ENCODE measurements around the gene IL23A. TPM values are rescaled to one million over a fixed set of nuclear protein-coding genes. Genes with fewer than 3 reads are reported as not detected.
A peak's percentile ranks its signal among the peaks of the same experiment; 100 is the strongest.

The IL23A gene
- total and polyA plus RNA-seq, 2 of the 13 experiments (the other 11 are each of a cell fraction or from before 2014, with no cell fraction given) = 0.33 to 0.35 TPM

DNA sequence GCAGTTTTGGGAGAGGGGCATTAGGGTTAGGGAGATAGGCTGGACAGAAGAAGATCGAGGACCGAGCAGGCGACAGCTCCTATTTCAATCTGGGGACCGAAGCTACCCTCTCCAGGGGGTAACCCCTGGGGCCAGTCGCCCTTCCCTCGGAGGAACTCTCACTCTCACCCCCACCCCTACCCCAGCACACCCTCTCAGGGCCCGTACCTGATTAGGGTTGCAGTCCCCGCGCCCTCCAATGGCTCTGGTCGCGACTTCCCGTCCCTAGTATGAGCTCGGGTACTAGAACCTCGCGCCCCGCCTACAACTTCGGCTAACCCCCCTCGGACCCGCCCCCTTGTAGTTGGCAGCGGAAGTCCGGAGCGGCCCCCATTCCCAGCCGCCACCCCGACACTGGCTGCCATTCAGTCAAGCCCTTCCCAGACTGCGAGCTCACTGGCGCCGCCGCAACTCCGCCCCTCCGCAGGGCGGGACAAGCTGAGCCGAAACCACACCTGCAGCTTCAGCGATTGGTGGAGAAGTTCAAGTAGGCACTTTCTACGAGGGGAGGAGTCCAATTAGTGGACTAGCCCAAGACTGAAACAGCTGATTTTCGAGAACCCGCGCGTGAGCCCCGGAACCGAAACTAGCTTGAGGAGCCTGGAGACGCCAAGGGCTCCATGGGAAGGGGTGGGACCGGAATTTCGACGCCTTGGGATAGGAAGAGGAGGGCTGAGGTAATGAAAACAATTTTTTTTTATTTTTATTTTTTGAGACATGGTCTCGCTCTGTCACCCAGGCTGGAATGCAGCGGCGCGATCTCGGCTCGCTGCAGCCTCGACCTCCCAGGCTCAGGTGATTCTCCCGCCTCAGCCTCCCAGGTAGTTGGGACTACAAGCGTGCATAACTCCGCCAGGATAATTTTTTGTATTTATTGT lies 21.4 kb downstream of the IL23A start, which contains the start of gene STAT2 (continued):
- TF ChIP-seq, protein P1, sequence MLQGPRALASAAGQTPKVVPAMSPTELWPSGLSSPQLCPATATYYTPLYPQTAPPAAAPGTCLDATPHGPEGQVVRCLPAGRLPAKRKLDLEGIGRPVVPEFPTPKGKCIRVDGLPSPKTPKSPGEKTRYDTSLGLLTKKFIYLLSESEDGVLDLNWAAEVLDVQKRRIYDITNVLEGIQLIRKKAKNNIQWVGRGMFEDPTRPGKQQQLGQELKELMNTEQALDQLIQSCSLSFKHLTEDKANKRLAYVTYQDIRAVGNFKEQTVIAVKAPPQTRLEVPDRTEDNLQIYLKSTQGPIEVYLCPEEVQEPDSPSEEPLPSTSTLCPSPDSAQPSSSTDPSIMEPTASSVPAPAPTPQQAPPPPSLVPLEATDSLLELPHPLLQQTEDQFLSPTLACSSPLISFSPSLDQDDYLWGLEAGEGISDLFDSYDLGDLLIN (CRISPR knock-in tag; IDR thresholded peaks at IDR 0.05; ENCODE audit: borderline replicate concordance) = peak; percentile 21; the same call in 1 of the 2 replicates
- TF ChIP-seq ZNF678 (CRISPR knock-in tag; IDR thresholded peaks at IDR 0.05) = no peak
- TF ChIP-seq, protein P2, sequence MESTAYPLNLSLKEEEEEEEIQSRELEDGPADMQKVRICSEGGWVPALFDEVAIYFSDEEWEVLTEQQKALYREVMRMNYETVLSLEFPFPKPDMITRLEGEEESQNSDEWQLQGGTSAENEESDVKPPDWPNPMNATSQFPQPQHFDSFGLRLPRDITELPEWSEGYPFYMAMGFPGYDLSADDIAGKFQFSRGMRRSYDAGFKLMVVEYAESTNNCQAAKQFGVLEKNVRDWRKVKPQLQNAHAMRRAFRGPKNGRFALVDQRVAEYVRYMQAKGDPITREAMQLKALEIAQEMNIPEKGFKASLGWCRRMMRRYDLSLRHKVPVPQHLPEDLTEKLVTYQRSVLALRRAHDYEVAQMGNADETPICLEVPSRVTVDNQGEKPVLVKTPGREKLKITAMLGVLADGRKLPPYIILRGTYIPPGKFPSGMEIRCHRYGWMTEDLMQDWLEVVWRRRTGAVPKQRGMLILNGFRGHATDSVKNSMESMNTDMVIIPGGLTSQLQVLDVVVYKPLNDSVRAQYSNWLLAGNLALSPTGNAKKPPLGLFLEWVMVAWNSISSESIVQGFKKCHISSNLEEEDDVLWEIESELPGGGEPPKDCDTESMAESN (CRISPR knock-in tag; conservative IDR thresholded peaks at IDR 0.05) = peak; percentile 50
- peak; percentile 89 for TF ChIP-seq NFYB (CRISPR knock-in tag; IDR thresholded peaks at IDR 0.05)
- TF ChIP-seq, protein P3, sequence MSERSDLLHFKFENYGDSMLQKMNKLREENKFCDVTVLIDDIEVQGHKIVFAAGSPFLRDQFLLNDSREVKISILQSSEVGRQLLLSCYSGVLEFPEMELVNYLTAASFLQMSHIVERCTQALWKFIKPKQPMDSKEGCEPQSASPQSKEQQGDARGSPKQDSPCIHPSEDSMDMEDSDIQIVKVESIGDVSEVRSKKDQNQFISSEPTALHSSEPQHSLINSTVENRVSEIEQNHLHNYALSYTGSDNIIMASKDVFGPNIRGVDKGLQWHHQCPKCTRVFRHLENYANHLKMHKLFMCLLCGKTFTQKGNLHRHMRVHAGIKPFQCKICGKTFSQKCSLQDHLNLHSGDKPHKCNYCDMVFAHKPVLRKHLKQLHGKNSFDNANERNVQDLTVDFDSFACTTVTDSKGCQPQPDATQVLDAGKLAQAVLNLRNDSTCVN (CRISPR knock-in tag; IDR thresholded peaks at IDR 0.05; ENCODE audit: borderline replicate concordance) = peak; percentile 71; the same call in 1 of the 2 replicates
- TF ChIP-seq, protein P4, sequence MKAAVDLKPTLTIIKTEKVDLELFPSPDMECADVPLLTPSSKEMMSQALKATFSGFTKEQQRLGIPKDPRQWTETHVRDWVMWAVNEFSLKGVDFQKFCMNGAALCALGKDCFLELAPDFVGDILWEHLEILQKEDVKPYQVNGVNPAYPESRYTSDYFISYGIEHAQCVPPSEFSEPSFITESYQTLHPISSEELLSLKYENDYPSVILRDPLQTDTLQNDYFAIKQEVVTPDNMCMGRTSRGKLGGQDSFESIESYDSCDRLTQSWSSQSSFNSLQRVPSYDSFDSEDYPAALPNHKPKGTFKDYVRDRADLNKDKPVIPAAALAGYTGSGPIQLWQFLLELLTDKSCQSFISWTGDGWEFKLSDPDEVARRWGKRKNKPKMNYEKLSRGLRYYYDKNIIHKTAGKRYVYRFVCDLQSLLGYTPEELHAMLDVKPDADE (CRISPR knock-in tag; IDR thresholded peaks at IDR 0.05) = 0 out of 2 replicates have a peak, but pooled peaks have one; percentile 24
- TF ChIP-seq HNRNPL (IDR thresholded peaks at IDR 0.05; ENCODE audit: low read depth, low read length) = 0 out of 2 replicates have a peak, but pooled peaks have one; percentile 27
- TF ChIP-seq ZSCAN29 (CRISPR knock-in tag; conservative IDR thresholded peaks at IDR 0.05) = no peak; the same call in 1 of the 2 replicates
- TF ChIP-seq KLF11 (CRISPR knock-in tag; IDR thresholded peaks at IDR 0.05) = peak; percentile 25; the same call in 1 of the 2 replicates
- peak; percentile 70 for TF ChIP-seq KMT2A (CRISPR knock-in tag; IDR thresholded peaks at IDR 0.05)
- TF ChIP-seq, protein P5, sequence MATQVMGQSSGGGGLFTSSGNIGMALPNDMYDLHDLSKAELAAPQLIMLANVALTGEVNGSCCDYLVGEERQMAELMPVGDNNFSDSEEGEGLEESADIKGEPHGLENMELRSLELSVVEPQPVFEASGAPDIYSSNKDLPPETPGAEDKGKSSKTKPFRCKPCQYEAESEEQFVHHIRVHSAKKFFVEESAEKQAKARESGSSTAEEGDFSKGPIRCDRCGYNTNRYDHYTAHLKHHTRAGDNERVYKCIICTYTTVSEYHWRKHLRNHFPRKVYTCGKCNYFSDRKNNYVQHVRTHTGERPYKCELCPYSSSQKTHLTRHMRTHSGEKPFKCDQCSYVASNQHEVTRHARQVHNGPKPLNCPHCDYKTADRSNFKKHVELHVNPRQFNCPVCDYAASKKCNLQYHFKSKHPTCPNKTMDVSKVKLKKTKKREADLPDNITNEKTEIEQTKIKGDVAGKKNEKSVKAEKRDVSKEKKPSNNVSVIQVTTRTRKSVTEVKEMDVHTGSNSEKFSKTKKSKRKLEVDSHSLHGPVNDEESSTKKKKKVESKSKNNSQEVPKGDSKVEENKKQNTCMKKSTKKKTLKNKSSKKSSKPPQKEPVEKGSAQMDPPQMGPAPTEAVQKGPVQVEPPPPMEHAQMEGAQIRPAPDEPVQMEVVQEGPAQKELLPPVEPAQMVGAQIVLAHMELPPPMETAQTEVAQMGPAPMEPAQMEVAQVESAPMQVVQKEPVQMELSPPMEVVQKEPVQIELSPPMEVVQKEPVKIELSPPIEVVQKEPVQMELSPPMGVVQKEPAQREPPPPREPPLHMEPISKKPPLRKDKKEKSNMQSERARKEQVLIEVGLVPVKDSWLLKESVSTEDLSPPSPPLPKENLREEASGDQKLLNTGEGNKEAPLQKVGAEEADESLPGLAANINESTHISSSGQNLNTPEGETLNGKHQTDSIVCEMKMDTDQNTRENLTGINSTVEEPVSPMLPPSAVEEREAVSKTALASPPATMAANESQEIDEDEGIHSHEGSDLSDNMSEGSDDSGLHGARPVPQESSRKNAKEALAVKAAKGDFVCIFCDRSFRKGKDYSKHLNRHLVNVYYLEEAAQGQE (IDR thresholded peaks at IDR 0.05; ENCODE audit: borderline replicate concordance in 1 of 2, low read depth in 1 of 2, low read length in 2 of 2) = peak in 1 of 2 experiments; percentile 63; a peak in 1 of 4 replicates
- 0 out of 2 replicates have a peak, but pooled peaks have one; percentile 30 for TF ChIP-seq SMYD3 (CRISPR knock-in tag; IDR thresholded peaks at IDR 0.05)
- TF ChIP-seq, protein P6, sequence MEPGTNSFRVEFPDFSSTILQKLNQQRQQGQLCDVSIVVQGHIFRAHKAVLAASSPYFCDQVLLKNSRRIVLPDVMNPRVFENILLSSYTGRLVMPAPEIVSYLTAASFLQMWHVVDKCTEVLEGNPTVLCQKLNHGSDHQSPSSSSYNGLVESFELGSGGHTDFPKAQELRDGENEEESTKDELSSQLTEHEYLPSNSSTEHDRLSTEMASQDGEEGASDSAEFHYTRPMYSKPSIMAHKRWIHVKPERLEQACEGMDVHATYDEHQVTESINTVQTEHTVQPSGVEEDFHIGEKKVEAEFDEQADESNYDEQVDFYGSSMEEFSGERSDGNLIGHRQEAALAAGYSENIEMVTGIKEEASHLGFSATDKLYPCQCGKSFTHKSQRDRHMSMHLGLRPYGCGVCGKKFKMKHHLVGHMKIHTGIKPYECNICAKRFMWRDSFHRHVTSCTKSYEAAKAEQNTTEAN (CRISPR knock-in tag; conservative IDR thresholded peaks at IDR 0.05) = peak; percentile 30; the same call in 1 of the 2 replicates
- TF ChIP-seq ZNF552 (CRISPR knock-in tag; IDR thresholded peaks at IDR 0.05; ENCODE audit: borderline replicate concordance) = no peak; the same call in 1 of the 2 replicates
- TF ChIP-seq ZNF878 (CRISPR knock-in tag; IDR thresholded peaks at IDR 0.05) = peak; percentile 81
- TF ChIP-seq ZNF430 (CRISPR knock-in tag; IDR thresholded peaks at IDR 0.05) = peak; percentile 91

Measured in HepG2 (cell line).